GM12864 (cell line): ENCODE results near the gene TOM1L2.

Experiments used
- DNase-seq: peaks from one replicate; pipeline ENCODE4 v3.0.0-alpha.2; 2011; ENCODE audit warnings: low read depth
- H3K4me3 ChIP-seq: 2 replicates; pipeline ENCODE4 v1.5.1; 2011; ENCODE audit warnings: mild to moderate bottlenecking, low read depth, low read length, control low read depth
- CTCF ChIP-seq: IDR thresholded peaks from 2 replicates; pipeline ENCODE4 v1.5.1; 2011; ENCODE audit warnings: low read depth, mild to moderate bottlenecking, moderate library complexity, low read length, control low read depth, inconsistent platforms; ENCODE audit errors: missing control alignments

The TOM1L2 gene

DNA sequence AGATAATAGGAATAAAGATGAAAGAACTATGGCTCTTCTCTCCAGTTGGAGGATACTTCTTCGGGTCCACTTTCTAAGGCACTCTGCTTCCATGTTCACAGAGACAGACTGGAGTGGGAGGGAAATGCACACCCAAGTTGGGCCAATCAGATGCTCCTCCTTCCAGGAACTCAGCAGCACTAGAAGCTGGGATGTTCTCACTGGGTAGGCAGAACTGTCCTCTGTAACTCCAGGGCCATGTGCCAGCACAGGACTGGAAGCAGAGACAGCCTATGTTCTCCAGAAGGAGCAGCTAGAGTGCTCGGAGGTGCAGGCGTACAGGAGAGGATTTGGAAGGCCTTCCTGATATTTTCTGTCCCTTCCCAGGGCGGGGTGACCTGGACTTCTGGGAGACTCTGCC, 85.5 kb downstream of the TOM1L2 start:
- H3K4me3 ChIP-seq = no peak overlapping the region
- no peak for TF ChIP-seq CTCF
- no peak for DNase-seq

GRCh38 chr17:17886226-17886625, 86.0 kb downstream of the TOM1L2 start:
- TF ChIP-seq CTCF = no peak
- no peak for DNase-seq
- H3K4me3 ChIP-seq = no peak overlapping the region

- no peak for DNase-seq
- no peak for TF ChIP-seq CTCF
Observed at GRCh38 chr17:17884391-17885357, 87.5 kb downstream of the TOM1L2 start.

GRCh38 chr17:17883801-17884200, 88.4 kb downstream of the TOM1L2 start:
- no peak for DNase-seq
- TF ChIP-seq CTCF = no peak
- H3K4me3 ChIP-seq = no peak overlapping the region

More at GRCh38 chr17:17884391-17885357, 87.5 kb downstream of the TOM1L2 start:
- H3K4me3 ChIP-seq = no peak overlapping the region

DNA sequence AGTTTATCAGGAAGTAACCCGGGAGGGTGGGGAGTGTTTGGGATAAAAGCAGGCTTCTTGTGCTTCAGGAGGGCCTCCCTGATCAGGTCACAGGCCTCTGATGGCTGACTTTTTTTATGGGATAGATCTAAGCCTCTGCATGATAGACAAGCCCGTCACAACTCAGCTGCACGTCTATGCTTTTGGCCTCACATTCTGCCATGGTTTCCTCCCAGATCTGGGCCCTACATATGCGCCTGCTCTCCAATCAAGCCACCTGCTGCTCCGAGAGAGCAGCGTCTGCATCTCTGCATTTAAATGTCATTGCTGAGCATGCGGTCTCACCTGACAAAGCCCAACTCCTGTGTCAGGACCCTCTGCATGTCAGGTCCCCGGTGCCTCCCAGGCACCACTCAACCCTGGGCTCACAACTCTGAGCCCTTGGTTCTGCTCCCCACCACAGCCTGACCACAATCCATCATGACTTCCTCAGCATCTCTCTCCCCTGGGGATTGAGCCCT, 90.1 kb downstream of the TOM1L2 start:
- no peak for DNase-seq
- no peak overlapping the region for H3K4me3 ChIP-seq
- no peak for TF ChIP-seq CTCF

GRCh38 chr17:17880577-17881196, 91.5 kb downstream of the TOM1L2 start:
- H3K4me3 ChIP-seq = no peak overlapping the region
- TF ChIP-seq CTCF = no peak
- DNase-seq = no peak
